Nephron (organoid): ENCODE measurements around the gene MLLT10.
A peak's percentile ranks its signal among the peaks of the same experiment; 100 is the strongest.

ENCODE experiments used
- H3K27ac Mint-ChIP-seq, 3 experiments: 2 replicates each; pipeline ENCODE4 v1.8.0; 2020; ENCODE audit warnings: mixed read lengths in 3 of 3, mild to moderate bottlenecking in 2 of 3, moderate library complexity in 1 of 3
- H3K27me3 Mint-ChIP-seq: 2 replicates; pipeline ENCODE4 v1.8.0; 2021; ENCODE audit warnings: low read depth, mild to moderate bottlenecking, moderate library complexity, mixed read lengths
- H3K36me3 Mint-ChIP-seq: 2 replicates; pipeline ENCODE4 v1.8.0; 2020; ENCODE audit warnings: low read depth, mixed read lengths
- H3K4me1 Mint-ChIP-seq: 2 replicates; pipeline ENCODE4 v1.8.0; 2020; ENCODE audit warnings: mixed read lengths
- H3K4me3 Mint-ChIP-seq, 3 experiments: 2 replicates each; pipeline ENCODE4 v1.8.0; 2020; ENCODE audit warnings: mild to moderate bottlenecking in 3 of 3, mixed read lengths in 3 of 3, moderate library complexity in 2 of 3
- H3K9me3 Mint-ChIP-seq: 2 replicates; pipeline ENCODE4 v1.8.0; 2020; ENCODE audit warnings: mixed read lengths
- CTCF ChIP-seq, 3 experiments: fragments of 200-600 bp; sonication (generic); IDR thresholded peaks; one replicate each; pipeline ENCODE4 v1.5.0; 2021; ENCODE audit warnings: antibody characterized with exemption in 3 of 3; ENCODE audit not compliant: unreplicated experiment in 3 of 3

The MLLT10 gene

DNA sequence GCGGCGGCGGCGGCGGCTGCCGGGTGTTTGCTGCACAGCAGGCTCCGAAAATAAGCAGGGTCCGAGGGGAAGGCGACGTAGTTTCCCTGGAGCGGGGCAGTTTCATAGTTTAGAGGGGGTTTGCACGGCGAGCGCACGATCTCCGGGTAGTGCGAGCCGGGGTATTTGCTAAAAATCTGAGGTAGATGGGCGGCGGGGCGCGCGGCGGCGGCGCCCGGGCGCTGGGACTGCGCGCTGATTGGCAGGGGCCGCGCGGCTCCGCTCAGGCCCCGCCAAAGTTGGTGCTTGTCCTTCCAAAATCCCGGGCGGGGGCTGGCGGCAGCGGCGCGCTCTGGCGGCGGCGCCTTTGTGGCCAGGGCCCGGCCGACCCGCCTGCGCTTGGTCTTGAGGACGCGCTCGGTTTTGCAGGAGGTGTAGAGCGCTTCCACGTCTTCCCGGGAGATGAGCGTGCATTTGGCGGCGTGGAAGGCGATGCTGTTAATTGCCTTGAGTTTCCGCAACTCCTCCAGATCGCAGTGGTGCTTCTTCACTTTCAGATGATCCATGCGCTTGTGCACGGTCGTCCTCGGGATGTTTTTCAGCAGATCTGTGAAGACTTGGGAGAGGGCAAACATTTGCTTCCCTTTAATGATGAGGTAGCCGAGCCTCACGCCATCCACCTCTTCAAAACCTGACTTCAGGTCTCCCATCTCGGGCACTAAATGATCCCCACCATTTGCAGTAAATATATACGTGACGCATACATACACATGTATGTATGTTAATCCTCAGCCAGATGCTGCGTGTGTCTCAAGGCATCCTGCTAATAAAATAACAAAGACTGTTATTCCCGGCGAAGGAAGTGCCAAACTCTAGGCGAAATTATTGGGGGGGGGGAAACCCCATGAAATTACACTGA is 16.6 kb upstream of the MLLT10 start:
- Mint-ChIP-seq H3K9me3 (no peaks in the 10 kb centered on the region), H3K27me3 (peaks cover 4% of the 10 kb centered on the region), H3K27ac (peak overlapping the region; percentile 96 to 99 (median 99)), H3K4me1 (peaks cover 57% of the 10 kb centered on the region), H3K4me3 (peak overlapping the region; percentile 93 to 95 (median 94)), H3K36me3 (peaks cover 22% of the 10 kb centered on the region)
- no peak for TF ChIP-seq CTCF (IDR thresholded peaks at IDR 0.05; ENCODE audit: unreplicated experiment in 3 of 3)

GRCh38 chr10:21518149-21518640 is 15.8 kb upstream of the MLLT10 start:
- H3K27me3 Mint-ChIP-seq, result peaks cover 4% of the 10 kb centered on the region
- no peak for TF ChIP-seq CTCF (IDR thresholded peaks at IDR 0.05; ENCODE audit: unreplicated experiment in 3 of 3)
- H3K4me1 Mint-ChIP-seq, result peaks cover 55% of the 10 kb centered on the region
- H3K4me3 Mint-ChIP-seq, result peak overlapping the region; percentile 93 to 95 (median 94)
- H3K36me3 Mint-ChIP-seq, result peaks cover 17% of the 10 kb centered on the region
- peak overlapping the region; percentile 96 to 99 (median 99) for H3K27ac Mint-ChIP-seq
- no peaks in the 10 kb centered on the region for H3K9me3 Mint-ChIP-seq

DNA sequence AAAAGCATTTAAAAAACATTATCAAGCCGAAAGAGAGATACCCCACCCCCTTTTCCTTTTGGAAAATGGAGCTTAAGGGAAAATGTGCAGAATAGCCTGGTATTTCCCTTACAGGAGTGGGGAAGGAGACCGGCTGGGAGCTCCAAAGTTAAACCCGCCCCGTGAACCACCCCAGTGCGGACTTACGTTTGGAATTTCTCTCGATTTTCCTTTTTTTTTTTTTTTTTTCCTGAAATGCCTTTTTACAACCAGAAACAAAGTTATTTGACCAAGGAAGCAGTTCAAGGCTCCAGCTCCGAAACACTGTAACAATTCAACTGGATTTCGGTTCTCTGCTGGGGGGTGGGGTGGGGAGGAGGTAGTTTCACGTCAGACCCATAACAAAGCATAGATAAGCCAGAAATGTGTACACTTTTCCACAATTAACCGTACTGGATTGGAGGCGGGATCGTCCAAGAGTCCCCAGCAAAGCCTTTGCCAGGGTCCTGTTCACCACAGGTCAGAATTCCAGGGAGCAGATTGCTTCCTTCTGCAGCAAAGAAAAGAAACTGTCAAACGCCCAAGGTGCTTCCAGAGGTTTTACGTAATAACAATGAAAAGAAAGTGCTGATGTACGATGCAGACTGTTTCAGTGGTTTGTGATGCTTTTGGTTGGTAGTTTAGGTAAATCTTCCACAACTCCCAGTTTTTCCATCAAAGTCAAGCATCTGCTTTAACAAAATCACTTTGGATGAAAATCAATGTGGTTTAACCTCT is 15.2 kb upstream of the MLLT10 start:
- H3K36me3 Mint-ChIP-seq, result peaks cover 17% of the 10 kb centered on the region
- peaks cover 4% of the 10 kb centered on the region for H3K27me3 Mint-ChIP-seq
- no peaks in the 10 kb centered on the region for H3K9me3 Mint-ChIP-seq
- peaks cover 58% of the 10 kb centered on the region for H3K4me1 Mint-ChIP-seq
- H3K27ac Mint-ChIP-seq, result peak overlapping the region; percentile 96 to 99 (median 99)
- TF ChIP-seq CTCF (IDR thresholded peaks at IDR 0.05; ENCODE audit: unreplicated experiment in 3 of 3), result no peak
- H3K4me3 Mint-ChIP-seq, result peak overlapping the region; percentile 93 to 95 (median 94)

DNA sequence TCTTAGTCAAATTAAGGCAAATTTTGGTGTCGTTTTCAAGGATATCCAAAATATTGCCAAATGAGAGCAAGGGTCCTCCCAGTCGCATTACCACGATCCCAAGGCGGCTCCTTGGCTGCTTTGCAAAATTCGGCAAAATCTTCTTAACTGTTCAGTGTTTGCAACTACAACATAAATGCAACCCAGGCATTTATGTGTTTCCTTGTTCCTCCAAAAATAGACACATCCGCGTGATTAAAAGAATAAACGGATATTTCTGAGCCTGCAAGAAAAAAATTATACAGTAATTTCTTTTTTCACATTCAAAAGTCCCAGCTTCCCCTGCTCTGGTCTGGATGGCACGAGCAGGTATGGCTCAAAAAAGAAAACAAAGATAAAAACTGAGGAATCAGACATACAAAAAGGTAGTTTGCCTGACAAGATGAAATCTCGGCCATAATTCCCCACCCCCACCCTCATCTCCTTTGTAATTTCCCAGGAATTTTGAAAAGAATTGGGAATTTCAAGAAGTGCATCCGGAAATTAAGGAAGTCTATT is 14.6 kb upstream of the MLLT10 start:
- peak overlapping the region; percentile 96 to 99 (median 99) for H3K27ac Mint-ChIP-seq
- H3K36me3 Mint-ChIP-seq, result peaks cover 16% of the 10 kb centered on the region
- H3K4me3 Mint-ChIP-seq, result peak overlapping the region; percentile 93 to 95 (median 94)
- peaks cover 4% of the 10 kb centered on the region for H3K27me3 Mint-ChIP-seq
- no peak for TF ChIP-seq CTCF (IDR thresholded peaks at IDR 0.05; ENCODE audit: unreplicated experiment in 3 of 3)
- peaks cover 60% of the 10 kb centered on the region for H3K4me1 Mint-ChIP-seq
- no peaks in the 10 kb centered on the region for H3K9me3 Mint-ChIP-seq

- no peak for TF ChIP-seq CTCF (IDR thresholded peaks at IDR 0.05; ENCODE audit: unreplicated experiment in 3 of 3)
- peaks cover 60% of the 10 kb centered on the region for H3K4me1 Mint-ChIP-seq
- H3K4me3 Mint-ChIP-seq, result peak overlapping the region; percentile 93 to 95 (median 94)
- H3K9me3 Mint-ChIP-seq, result no peaks in the 10 kb centered on the region
- H3K27me3 Mint-ChIP-seq, result peaks cover 4% of the 10 kb centered on the region
- peak overlapping the region; percentile 96 to 99 (median 99) for H3K27ac Mint-ChIP-seq
- H3K36me3 Mint-ChIP-seq, result peaks cover 11% of the 10 kb centered on the region
Measured at GRCh38 chr10:21519941-21520436, 14.0 kb upstream of the MLLT10 start.
